ENCODE results near the gene DPP6.

Gene DPP6

DNA sequence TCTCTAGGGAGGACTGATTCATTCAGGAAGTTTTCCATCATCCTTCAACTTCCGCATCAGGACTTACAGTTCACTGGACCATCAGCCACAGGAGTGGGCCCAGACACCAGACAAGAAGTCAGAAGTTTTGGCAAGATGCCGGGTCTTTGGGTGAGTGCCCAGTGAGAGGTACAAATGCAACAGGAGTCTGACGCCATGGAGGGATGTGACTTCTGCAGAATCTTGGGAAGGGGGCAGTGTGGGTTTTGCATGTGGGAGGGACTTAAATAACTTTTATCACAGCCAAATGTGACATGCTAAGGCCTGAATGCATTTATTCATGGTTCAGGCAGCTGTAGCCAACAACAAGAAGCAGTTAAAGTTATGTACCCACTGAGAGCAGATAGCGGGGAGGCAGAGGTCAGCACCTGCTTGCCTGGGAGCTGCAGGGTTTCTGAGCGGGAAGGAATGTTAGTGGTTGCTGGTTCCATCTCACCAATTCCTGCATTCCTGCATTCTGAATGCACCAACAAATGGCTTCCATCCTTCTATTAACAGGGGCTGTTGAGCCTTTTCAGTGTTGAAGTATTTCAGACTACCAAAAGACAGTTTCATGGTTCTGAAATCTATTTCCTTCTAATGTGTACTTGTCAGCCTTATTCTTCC lies 575.6 kb downstream of the DPP6 start:
- H3K4me3 ChIP-seq (ENCODE audit: low read depth, low read length): no peak overlapping the region
- TF ChIP-seq, protein P1, sequence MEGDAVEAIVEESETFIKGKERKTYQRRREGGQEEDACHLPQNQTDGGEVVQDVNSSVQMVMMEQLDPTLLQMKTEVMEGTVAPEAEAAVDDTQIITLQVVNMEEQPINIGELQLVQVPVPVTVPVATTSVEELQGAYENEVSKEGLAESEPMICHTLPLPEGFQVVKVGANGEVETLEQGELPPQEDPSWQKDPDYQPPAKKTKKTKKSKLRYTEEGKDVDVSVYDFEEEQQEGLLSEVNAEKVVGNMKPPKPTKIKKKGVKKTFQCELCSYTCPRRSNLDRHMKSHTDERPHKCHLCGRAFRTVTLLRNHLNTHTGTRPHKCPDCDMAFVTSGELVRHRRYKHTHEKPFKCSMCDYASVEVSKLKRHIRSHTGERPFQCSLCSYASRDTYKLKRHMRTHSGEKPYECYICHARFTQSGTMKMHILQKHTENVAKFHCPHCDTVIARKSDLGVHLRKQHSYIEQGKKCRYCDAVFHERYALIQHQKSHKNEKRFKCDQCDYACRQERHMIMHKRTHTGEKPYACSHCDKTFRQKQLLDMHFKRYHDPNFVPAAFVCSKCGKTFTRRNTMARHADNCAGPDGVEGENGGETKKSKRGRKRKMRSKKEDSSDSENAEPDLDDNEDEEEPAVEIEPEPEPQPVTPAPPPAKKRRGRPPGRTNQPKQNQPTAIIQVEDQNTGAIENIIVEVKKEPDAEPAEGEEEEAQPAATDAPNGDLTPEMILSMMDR (IDR thresholded peaks at IDR 0.05; ENCODE audit: low read depth, low read length): no peak

- H3K4me3 ChIP-seq (ENCODE audit: low read depth, low read length): no peak overlapping the region
- TF ChIP-seq, protein P1 (IDR thresholded peaks at IDR 0.05; ENCODE audit: low read depth, low read length): no peak
These were observed 576.4 kb downstream of the DPP6 start for GRCh38 chr7:154628556-154628955.

GRCh38 chr7:154631162-154631561 lies 579.0 kb downstream of the DPP6 start:
- TF ChIP-seq, protein P1 (IDR thresholded peaks at IDR 0.05; ENCODE audit: low read depth, low read length): no peak
- H3K4me3 ChIP-seq (ENCODE audit: low read depth, low read length): no peak overlapping the region

- H3K4me3 ChIP-seq (ENCODE audit: low read depth, low read length): no peak overlapping the region
- TF ChIP-seq, protein P1 (IDR thresholded peaks at IDR 0.05; ENCODE audit: low read depth, low read length): no peak
These were observed 581.4 kb downstream of the DPP6 start for GRCh38 chr7:154633641-154634040.

- TF ChIP-seq, protein P1 (IDR thresholded peaks at IDR 0.05; ENCODE audit: low read depth, low read length): no peak
- no peak overlapping the region for H3K4me3 ChIP-seq (ENCODE audit: low read depth, low read length)
These were observed 586.1 kb downstream of the DPP6 start for GRCh38 chr7:154638286-154638685.

GRCh38 chr7:154640266-154640865 lies 588.2 kb downstream of the DPP6 start:
- TF ChIP-seq, protein P1 (IDR thresholded peaks at IDR 0.05; ENCODE audit: low read depth, low read length): no peak
- H3K4me3 ChIP-seq (ENCODE audit: low read depth, low read length): no peak overlapping the region

GRCh38 chr7:154640917-154641316 lies 588.7 kb downstream of the DPP6 start:
- no peak overlapping the region for H3K4me3 ChIP-seq (ENCODE audit: low read depth, low read length)
- TF ChIP-seq, protein P1 (IDR thresholded peaks at IDR 0.05; ENCODE audit: low read depth, low read length): no peak
